Common myeloid progenitor, CD34-positive (primary cell): ENCODE results near the gene SARDH.

ENCODE experiments used
- CTCF ChIA-PET: fragments of 350-600 bp; sonication (Branson Sonifier 250); formaldehyde crosslinking; loops from one replicate; lab custom pipeline; 2021; ENCODE audit warnings: antibody characterized with exemption; lab: Charles Lee
- POLR2A ChIA-PET: fragments of 350-600 bp; sonication (Branson Sonifier 250); formaldehyde crosslinking; loops from one replicate; lab custom pipeline; 2021; ENCODE audit warnings: antibody characterized with exemption; lab: Charles Lee
- DNase-seq, 3 donors: peaks; one replicate each; pipeline versions ENCODE4 v3.0.0 to v3.0.0-alpha.2; 2013
- H3K27ac ChIP-seq, 2 experiments: 1 replicate in 1 of 2; 2 replicates in 1 of 2; pipeline ENCODE4 v1.7.0; 2013; ENCODE audit warnings: inconsistent platforms in 2 of 2, low read length in 2 of 2, mild to moderate bottlenecking in 2 of 2, low read depth in 1 of 2, moderate library complexity in 1 of 2; ENCODE audit not compliant: severe bottlenecking in 2 of 2, insufficient read depth in 1 of 2, poor library complexity in 1 of 2
- H3K27me3 ChIP-seq, 5 experiments: replicated peaks in 2 of 5; 1 replicate in 3 of 5; 2 replicates in 2 of 5; pipeline versions ENCODE4 v1.6.1 to v1.7.0; 2013; ENCODE audit warnings: low read length in 4 of 5, mild to moderate bottlenecking in 2 of 5, moderate library complexity in 2 of 5, inconsistent platforms in 1 of 5; ENCODE audit not compliant: insufficient read depth in 5 of 5, control insufficient read depth in 4 of 5
- H3K36me3 ChIP-seq, 4 experiments: 1 replicate in 2 of 4; 2 replicates in 2 of 4; pipeline versions ENCODE4 v1.6.1 to v1.7.0; 2013; ENCODE audit warnings: low read length in 3 of 4, control low read depth in 1 of 4, mild to moderate bottlenecking in 1 of 4; ENCODE audit not compliant: control insufficient read depth in 4 of 4, insufficient read depth in 4 of 4
- H3K4me1 ChIP-seq, 4 experiments: 1 replicate in 3 of 4; 2 replicates in 1 of 4; pipeline versions ENCODE4 v1.6.1 to v1.7.1; 2013; ENCODE audit warnings: low read length in 3 of 4, mild to moderate bottlenecking in 3 of 4, control low read depth in 1 of 4, inconsistent platforms in 1 of 4, moderate library complexity in 1 of 4; ENCODE audit not compliant: control insufficient read depth in 4 of 4, insufficient read depth in 4 of 4; ENCODE audit errors: control extremely low read depth in 1 of 4
- H3K4me3 ChIP-seq, 7 experiments: 1 replicate in 4 of 7; 2 replicates in 3 of 7; pipeline versions ENCODE4 v1.5.1 to v1.7.0; 2013; ENCODE audit warnings: mild to moderate bottlenecking in 7 of 7, low read length in 6 of 7, moderate library complexity in 6 of 7, inconsistent platforms in 2 of 7, low read depth in 2 of 7, control low read depth in 1 of 7; ENCODE audit not compliant: insufficient read depth in 4 of 7, control insufficient read depth in 1 of 7; ENCODE audit errors: extremely low read depth in 1 of 7
- H3K9me3 ChIP-seq, 5 experiments: 1 replicate in 4 of 5; 2 replicates in 1 of 5; pipeline versions ENCODE4 v1.6.1 to v1.7.1; 2013; ENCODE audit warnings: low read length in 4 of 5, mild to moderate bottlenecking in 2 of 5, inconsistent platforms in 1 of 5, low read depth in 1 of 5, moderate library complexity in 1 of 5; ENCODE audit not compliant: control insufficient read depth in 4 of 5, insufficient read depth in 2 of 5; ENCODE audit errors: control extremely low read depth in 1 of 5
- WGBS: methylation state at CpG from one replicate; pipeline ENCODE4 v1.1.5; 2013; ENCODE audit not compliant: insufficient coverage; 5-methylcytosine and 5-hydroxymethylcytosine counted together

Gene SARDH

DNA sequence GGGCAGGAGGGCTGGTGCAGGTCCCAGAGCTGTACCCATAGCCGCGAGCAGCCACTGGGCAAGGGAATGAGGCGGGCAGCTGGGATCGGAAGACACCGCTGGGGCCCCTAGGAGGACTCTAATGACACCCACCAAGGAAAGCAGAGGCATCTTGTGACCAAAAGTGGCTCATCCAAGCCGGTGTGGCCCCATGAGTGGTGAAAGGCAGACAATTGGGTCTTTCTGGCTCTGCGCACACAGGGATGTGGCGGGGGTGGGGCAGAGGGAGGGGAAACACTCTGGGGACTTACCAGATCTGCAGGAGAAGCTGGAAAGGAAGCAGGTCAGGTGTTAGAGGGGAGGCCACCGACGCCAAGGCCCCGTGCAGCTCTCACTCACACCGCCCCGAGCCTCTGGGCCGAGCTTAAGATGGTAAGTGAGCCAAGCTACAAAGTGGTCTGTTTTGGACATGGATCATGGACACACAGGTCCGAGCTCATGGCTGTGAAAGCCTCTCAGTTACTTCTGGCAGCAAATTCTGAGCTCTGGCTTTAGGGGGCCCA, 42.3 kb upstream of the SARDH start:
- 96% methylated on average over 14 of the region's 15 CpGs for WGBS
- DNase-seq = no peak
- Histone ChIP-seq H3K4me1 (peaks cover 0 to 2% (median 0%) of the 10 kb centered on the region in 4 experiments), H3K4me3 (no peak overlapping the region), H3K36me3 (peaks cover 0 to 2% (median 0%) of the 10 kb centered on the region in 4 experiments), H3K27me3 (no peaks in the 10 kb centered on the region), H3K27ac (no peak overlapping the region), H3K9me3 (no peaks in the 10 kb centered on the region)
- POLR2A ChIA-PET = no interaction called here
- CTCF ChIA-PET = interaction anchor here (0.6 to 10.4 kb wide), 8 partner anchors 9 to 390 kb away, joined by 3 to 143 read pairs (median 8); no protein-coding TSS in a partner anchor

DNA sequence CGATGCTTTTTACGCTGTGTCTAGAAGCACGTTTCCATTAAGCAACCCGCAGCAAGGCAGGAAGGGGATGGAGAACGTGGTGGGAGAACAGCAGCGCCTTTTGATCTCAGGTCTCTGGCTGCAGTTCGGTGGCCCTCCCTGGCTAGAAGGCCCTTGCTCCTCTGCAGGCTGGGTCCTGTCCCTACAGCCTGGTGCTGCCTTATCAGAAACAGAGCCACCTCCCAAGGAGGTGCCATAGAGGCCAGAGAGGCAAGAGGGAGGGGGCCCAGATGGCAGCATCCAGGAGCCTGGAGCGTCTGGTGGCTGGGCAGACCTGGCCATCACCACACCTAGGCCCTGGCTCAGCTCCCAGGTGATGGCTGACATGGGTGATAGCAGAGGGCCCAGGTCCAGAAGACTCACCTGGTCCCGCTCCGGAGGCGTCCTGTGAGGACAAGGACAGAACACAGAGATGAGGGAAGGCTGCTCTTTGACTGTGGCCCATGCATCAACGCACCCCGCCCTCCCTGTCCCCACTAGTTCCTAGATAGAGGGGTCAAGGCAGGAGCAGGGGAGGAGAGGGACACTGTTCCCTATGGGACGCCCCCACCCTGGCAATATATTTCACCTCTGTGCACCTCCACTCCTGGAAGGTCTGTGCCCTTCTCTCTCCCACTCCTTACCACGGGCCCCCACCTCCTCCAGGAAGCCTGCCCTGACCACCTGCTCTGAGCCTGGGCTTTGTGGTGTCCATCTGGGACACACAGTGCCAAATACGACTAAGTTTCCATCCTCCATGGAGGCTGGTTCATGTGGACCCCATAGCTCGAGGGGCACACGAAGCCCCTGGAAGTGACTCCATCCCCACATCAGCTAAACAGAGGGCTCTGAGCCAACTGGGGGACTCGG, 41.6 kb upstream of the SARDH start:
- POLR2A ChIA-PET = no interaction called here
- peaks cover 0 to 3% (median under 1%) of the 10 kb centered on the region in 4 experiments for H3K36me3 ChIP-seq
- WGBS = 92% methylated on average over 18 of the region's 19 CpGs

DNA sequence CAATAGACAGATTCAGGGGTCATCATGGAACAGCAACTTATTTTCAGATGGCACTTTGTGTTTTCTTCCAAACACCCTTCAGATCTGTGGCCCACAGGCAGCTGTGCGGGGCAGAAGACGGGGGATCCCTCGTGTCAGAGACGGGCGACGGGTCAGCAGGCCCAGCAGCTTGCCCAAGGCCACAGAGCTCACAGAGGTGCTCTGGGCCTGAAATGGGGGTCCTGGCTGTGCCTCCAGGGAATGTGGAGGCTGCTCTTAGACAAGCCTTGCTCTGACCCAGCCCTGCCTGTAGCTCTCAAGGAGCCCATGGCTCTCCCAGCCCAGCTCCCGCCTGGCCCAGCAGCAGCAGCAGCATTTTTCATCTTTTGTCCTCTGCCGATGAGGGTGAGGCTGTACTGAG, 40.9 kb upstream of the SARDH start:
- ChIA-PET CTCF (interaction anchor here (10.4 kb wide), 1 partner anchor 216 kb away, joined by 143 read pairs; no protein-coding TSS in a partner anchor), POLR2A (no interaction called here)
- WGBS = 96% methylated on average over 8 of the region's 8 CpGs
- Histone ChIP-seq H3K9me3 (peaks cover 0 to 11% (median 1%) of the 10 kb centered on the region in 5 experiments), H3K4me3 (no peak overlapping the region), H3K4me1 (peaks cover 0 to 2% (median 0%) of the 10 kb centered on the region in 4 experiments), H3K36me3 (peaks cover 0 to 10% (median 4%) of the 10 kb centered on the region in 4 experiments), H3K27me3 (no peaks in the 10 kb centered on the region), H3K27ac (no peak overlapping the region)
- DNase-seq = no peak

More for the DNA sequence above, 41.6 kb upstream of the SARDH start:
- Histone ChIP-seq H3K27ac (no peak overlapping the region), H3K27me3 (no peaks in the 10 kb centered on the region), H3K9me3 (peaks cover 0 to 4% (median 0%) of the 10 kb centered on the region in 5 experiments), H3K4me1 (peaks cover 0 to 2% (median 0%) of the 10 kb centered on the region in 4 experiments), H3K4me3 (no peak overlapping the region)
- CTCF ChIA-PET = interaction anchor here (0.6 to 10.4 kb wide), 8 partner anchors 9 to 390 kb away, joined by 3 to 143 read pairs (median 8); no protein-coding TSS in a partner anchor
- DNase-seq = no peak

- ChIA-PET CTCF (interaction anchor here (10.4 kb wide), 1 partner anchor 217 kb away, joined by 143 read pairs; no protein-coding TSS in a partner anchor), POLR2A (no interaction called here)
- H3K36me3 ChIP-seq = peaks cover 0 to 13% (median 4%) of the 10 kb centered on the region in 4 experiments
- peaks cover 0 to 15% (median 3%) of the 10 kb centered on the region in 5 experiments for H3K9me3 ChIP-seq
- H3K4me3 ChIP-seq = no peak overlapping the region
- H3K27ac ChIP-seq = no peak overlapping the region
- WGBS = 97% methylated on average over 18 of the region's 20 CpGs
- no peak for DNase-seq
- no peaks in the 10 kb centered on the region for H3K27me3 ChIP-seq
- peaks cover 0 to 2% (median 0%) of the 10 kb centered on the region in 4 experiments for H3K4me1 ChIP-seq
These were observed 40.3 kb upstream of the SARDH start for GRCh38 chr9:133778336-133779013.

GRCh38 chr9:133777871-133778270, 39.7 kb upstream of the SARDH start:
- H3K4me1 ChIP-seq = peaks cover 0 to 2% (median 0%) of the 10 kb centered on the region in 4 experiments
- CTCF ChIA-PET = interaction anchor here (1.1 to 10.4 kb wide), 2 partner anchors 15 to 217 kb away, joined by 3 to 143 read pairs; no protein-coding TSS in a partner anchor
- POLR2A ChIA-PET = no interaction called here
- 96% methylated on average over 8 of the region's 14 CpGs for WGBS
- H3K27me3 ChIP-seq = no peaks in the 10 kb centered on the region
- peaks cover 0 to 15% (median 3%) of the 10 kb centered on the region in 5 experiments for H3K9me3 ChIP-seq
- no peak for DNase-seq
- no peak overlapping the region for H3K27ac ChIP-seq
- H3K36me3 ChIP-seq = peaks cover 0 to 13% (median 4%) of the 10 kb centered on the region in 4 experiments
- H3K4me3 ChIP-seq = no peak overlapping the region

- peaks cover 0 to 2% (median 0%) of the 10 kb centered on the region in 4 experiments for H3K4me1 ChIP-seq
- POLR2A ChIA-PET = no interaction called here
- H3K27ac ChIP-seq = no peak overlapping the region
- 89% methylated on average over 9 of the region's 15 CpGs for WGBS
- H3K27me3 ChIP-seq = no peaks in the 10 kb centered on the region
- peaks cover 0 to 15% (median 3%) of the 10 kb centered on the region in 5 experiments for H3K9me3 ChIP-seq
- H3K36me3 ChIP-seq = peaks cover 0 to 13% (median 4%) of the 10 kb centered on the region in 4 experiments
- no peak for DNase-seq
- CTCF ChIA-PET = interaction anchor here (0.5 to 10.4 kb wide), 3 partner anchors 16 to 509 kb away, joined by 3 to 143 read pairs (median 3); no protein-coding TSS in a partner anchor
- no peak overlapping the region for H3K4me3 ChIP-seq
These were observed 39.1 kb upstream of the SARDH start for GRCh38 chr9:133777068-133777791.
